ENCODE data around the gene FAM3D.
"Not testable (repeated sequence)": the region's sequence is repeated elsewhere in the genome, so short reads cannot be mapped to it uniquely, and the experiment has no call there.

Gene FAM3D

DNA sequence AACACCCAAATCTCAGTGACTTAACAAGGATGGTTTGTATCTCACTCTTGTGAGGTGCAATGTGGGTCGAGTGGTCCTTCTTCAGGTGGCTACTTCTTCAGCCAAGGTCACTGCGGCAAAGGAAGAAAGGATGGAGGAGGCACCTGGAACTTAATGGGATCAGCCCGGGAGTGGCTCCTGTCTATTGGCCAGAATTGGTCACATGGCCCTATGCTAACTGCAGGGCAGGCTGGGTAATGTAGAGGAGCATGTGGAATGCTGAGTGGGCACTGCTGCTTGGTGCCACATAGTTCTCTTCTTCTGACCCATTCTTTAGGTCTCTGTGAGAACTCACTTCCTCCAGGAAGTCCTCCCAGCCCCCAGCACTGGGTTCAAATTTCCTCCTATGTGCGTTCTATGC lies 20.3 kb upstream of the FAM3D start:
- Histone ChIP-seq H3K4me1 (ENCODE audit: control insufficient read depth in 2 of 2, insufficient read depth in 2 of 2, low read length in 2 of 2) (peaks cover 12 to 26% of the 10 kb centered on the region in 2 donors), H3K27me3 (ENCODE audit: control insufficient read depth in 2 of 2, insufficient read depth in 2 of 2, low read length in 2 of 2) (no peaks in the 10 kb centered on the region), H3K9me3 (ENCODE audit: control insufficient read depth in 2 of 2, low read length in 2 of 2) (peaks cover 5 to 7% of the 10 kb centered on the region in 2 donors)

DNA sequence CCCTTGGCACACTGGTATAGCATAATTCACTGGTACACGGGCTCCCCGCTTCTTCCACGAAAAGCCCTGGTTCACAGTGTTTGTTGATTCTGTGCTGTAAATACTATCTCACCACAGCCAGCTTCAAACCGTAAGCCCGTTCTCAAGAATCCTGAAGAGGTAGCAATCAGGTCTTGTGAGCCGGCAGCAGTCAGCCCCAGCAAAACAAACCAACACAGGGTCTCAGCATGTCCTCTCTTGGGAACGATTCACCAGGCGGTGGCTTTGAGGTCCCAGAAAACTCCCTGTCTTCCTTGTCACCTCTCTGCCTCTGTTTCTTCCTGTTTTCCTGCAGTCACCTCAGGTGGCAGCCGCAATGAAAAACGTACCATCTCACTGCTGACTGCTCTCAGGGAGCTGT lies 19.1 kb upstream of the FAM3D start:
- peaks cover 12 to 26% of the 10 kb centered on the region in 2 donors for H3K4me1 ChIP-seq (ENCODE audit: control insufficient read depth in 2 of 2, insufficient read depth in 2 of 2, low read length in 2 of 2)
- H3K9ac ChIP-seq (ENCODE audit: low read depth in 1 of 2, low read length in 2 of 2) = no peak overlapping the region
- no peaks in the 10 kb centered on the region for H3K36me3 ChIP-seq (ENCODE audit: control insufficient read depth in 2 of 2, insufficient read depth in 2 of 2, low read length in 2 of 2)
- no peaks in the 10 kb centered on the region for H3K27me3 ChIP-seq (ENCODE audit: control insufficient read depth in 2 of 2, insufficient read depth in 2 of 2, low read length in 2 of 2)
- H3K4me3 ChIP-seq (ENCODE audit: low read length in 2 of 2) = no peak overlapping the region
- H3K27ac ChIP-seq (ENCODE audit: low read depth in 2 of 2, low read length in 2 of 2) = no peak overlapping the region
- no peaks in the 10 kb centered on the region for H3K9me3 ChIP-seq (ENCODE audit: control insufficient read depth in 2 of 2, low read length in 2 of 2)

More for the DNA sequence above, 20.3 kb upstream of the FAM3D start:
- Histone ChIP-seq H3K9ac (ENCODE audit: low read depth in 1 of 2, low read length in 2 of 2) (no peak overlapping the region), H3K4me3 (ENCODE audit: low read length in 2 of 2) (no peak overlapping the region), H3K36me3 (ENCODE audit: control insufficient read depth in 2 of 2, insufficient read depth in 2 of 2, low read length in 2 of 2) (no peaks in the 10 kb centered on the region), H3K27ac (ENCODE audit: low read depth in 2 of 2, low read length in 2 of 2) (no peak overlapping the region)

GRCh38 chr3:58683466-58683865 lies 16.9 kb upstream of the FAM3D start:
- Histone ChIP-seq H3K27me3 (ENCODE audit: control insufficient read depth in 2 of 2, insufficient read depth in 2 of 2, low read length in 2 of 2) (no peaks in the 10 kb centered on the region), H3K27ac (ENCODE audit: low read depth in 2 of 2, low read length in 2 of 2) (no peak overlapping the region), H3K4me1 (ENCODE audit: control insufficient read depth in 2 of 2, insufficient read depth in 2 of 2, low read length in 2 of 2) (peaks cover 15 to 23% of the 10 kb centered on the region in 2 donors), H3K4me3 (ENCODE audit: low read length in 2 of 2) (no peak overlapping the region), H3K9me3 (ENCODE audit: control insufficient read depth in 2 of 2, low read length in 2 of 2) (no peaks in the 10 kb centered on the region), H3K9ac (ENCODE audit: low read depth in 1 of 2, low read length in 2 of 2) (no peak overlapping the region), H3K36me3 (ENCODE audit: control insufficient read depth in 2 of 2, insufficient read depth in 2 of 2, low read length in 2 of 2) (no peaks in the 10 kb centered on the region)

GRCh38 chr3:58683001-58683458 lies 16.5 kb upstream of the FAM3D start:
- no peaks in the 10 kb centered on the region for H3K27me3 ChIP-seq (ENCODE audit: control insufficient read depth in 2 of 2, insufficient read depth in 2 of 2, low read length in 2 of 2)
- no peaks in the 10 kb centered on the region for H3K36me3 ChIP-seq (ENCODE audit: control insufficient read depth in 2 of 2, insufficient read depth in 2 of 2, low read length in 2 of 2)
- no peaks in the 10 kb centered on the region for H3K9me3 ChIP-seq (ENCODE audit: control insufficient read depth in 2 of 2, low read length in 2 of 2)
- no peak overlapping the region for H3K27ac ChIP-seq (ENCODE audit: low read depth in 2 of 2, low read length in 2 of 2)
- no peak overlapping the region for H3K4me3 ChIP-seq (ENCODE audit: low read length in 2 of 2)
- no peak overlapping the region for H3K9ac ChIP-seq (ENCODE audit: low read depth in 1 of 2, low read length in 2 of 2)
- H3K4me1 ChIP-seq (ENCODE audit: control insufficient read depth in 2 of 2, insufficient read depth in 2 of 2, low read length in 2 of 2) = peaks cover 12 to 19% of the 10 kb centered on the region in 2 donors

DNA sequence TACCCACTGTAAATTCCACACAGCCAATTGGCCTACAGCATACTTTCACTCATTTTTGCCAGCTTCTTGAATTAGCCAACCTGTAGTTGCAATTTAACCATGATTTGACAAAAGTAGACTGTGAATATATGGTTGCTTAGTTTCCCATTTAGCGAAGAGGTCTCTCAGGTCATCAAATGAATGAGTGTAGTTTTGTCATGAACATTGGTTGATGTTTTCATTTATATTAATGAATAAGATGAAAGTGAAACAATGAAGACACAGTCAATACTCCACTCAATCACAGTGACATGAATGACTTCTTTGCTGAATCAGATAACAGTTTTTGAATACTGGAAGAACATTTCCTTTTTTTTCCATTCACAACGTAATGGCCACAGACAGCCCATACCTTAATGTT lies 15.3 kb upstream of the FAM3D start:
- H3K27me3 ChIP-seq (ENCODE audit: control insufficient read depth in 2 of 2, insufficient read depth in 2 of 2, low read length in 2 of 2) = no peaks in the 10 kb centered on the region
- no peak overlapping the region for H3K9ac ChIP-seq (ENCODE audit: low read depth in 1 of 2, low read length in 2 of 2)
- no peaks in the 10 kb centered on the region for H3K9me3 ChIP-seq (ENCODE audit: control insufficient read depth in 2 of 2, low read length in 2 of 2)
- H3K36me3 ChIP-seq (ENCODE audit: control insufficient read depth in 2 of 2, insufficient read depth in 2 of 2, low read length in 2 of 2) = no peaks in the 10 kb centered on the region
- H3K4me1 ChIP-seq (ENCODE audit: control insufficient read depth in 2 of 2, insufficient read depth in 2 of 2, low read length in 2 of 2) = peaks cover 11 to 17% of the 10 kb centered on the region in 2 donors
- H3K4me3 ChIP-seq (ENCODE audit: low read length in 2 of 2) = no peak overlapping the region
- H3K27ac ChIP-seq (ENCODE audit: low read depth in 2 of 2, low read length in 2 of 2) = no peak overlapping the region

DNA sequence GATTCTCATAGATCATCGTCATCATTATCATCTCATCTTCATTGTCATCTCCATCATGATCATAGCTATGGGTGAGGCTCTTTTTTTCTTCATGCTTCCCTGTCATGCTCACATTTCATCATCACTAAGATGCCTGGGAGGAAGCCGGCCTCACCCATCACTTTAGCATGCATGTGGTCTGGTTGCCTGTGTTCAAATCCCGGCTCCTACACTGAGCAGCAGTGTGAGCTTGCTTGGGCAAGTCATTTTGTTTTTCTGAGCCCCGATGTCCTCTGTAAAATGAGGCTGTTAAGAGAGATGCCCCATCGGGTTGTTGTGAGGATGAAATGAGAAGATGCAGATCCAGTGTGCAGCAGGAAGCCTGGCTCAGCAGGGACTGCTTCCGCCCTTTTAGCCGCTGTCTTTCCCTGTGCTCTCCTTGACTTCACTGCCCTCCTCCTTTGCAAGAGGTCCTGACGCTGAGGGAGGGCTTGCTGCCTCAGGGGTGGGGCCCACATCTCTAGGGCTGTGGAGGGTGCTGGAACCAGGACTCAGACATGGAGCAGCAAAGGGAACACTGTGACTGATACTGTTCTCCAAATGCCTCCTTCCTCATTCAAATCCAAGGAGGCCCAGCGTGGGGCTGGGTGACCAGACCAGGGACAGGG lies 14.4 kb upstream of the FAM3D start:
- peaks cover 11 to 17% of the 10 kb centered on the region in 2 donors for H3K4me1 ChIP-seq (ENCODE audit: control insufficient read depth in 2 of 2, insufficient read depth in 2 of 2, low read length in 2 of 2)
- no peak overlapping the region for H3K9ac ChIP-seq (ENCODE audit: low read depth in 1 of 2, low read length in 2 of 2)
- no peaks in the 10 kb centered on the region for H3K9me3 ChIP-seq (ENCODE audit: control insufficient read depth in 2 of 2, low read length in 2 of 2)
- H3K36me3 ChIP-seq (ENCODE audit: control insufficient read depth in 2 of 2, insufficient read depth in 2 of 2, low read length in 2 of 2) = no peaks in the 10 kb centered on the region
- H3K27me3 ChIP-seq (ENCODE audit: control insufficient read depth in 2 of 2, insufficient read depth in 2 of 2, low read length in 2 of 2) = no peaks in the 10 kb centered on the region
- no peak overlapping the region for H3K4me3 ChIP-seq (ENCODE audit: low read length in 2 of 2)
- H3K27ac ChIP-seq (ENCODE audit: low read depth in 2 of 2, low read length in 2 of 2) = peak overlapping the region in 1 of 2 donors; percentile 81

- H3K4me1 ChIP-seq (ENCODE audit: control insufficient read depth in 2 of 2, insufficient read depth in 2 of 2, low read length in 2 of 2) = peaks cover 11 to 17% of the 10 kb centered on the region in 2 donors
- H3K36me3 ChIP-seq (ENCODE audit: control insufficient read depth in 2 of 2, insufficient read depth in 2 of 2, low read length in 2 of 2) = no peaks in the 10 kb centered on the region
- no peaks in the 10 kb centered on the region for H3K27me3 ChIP-seq (ENCODE audit: control insufficient read depth in 2 of 2, insufficient read depth in 2 of 2, low read length in 2 of 2)
- peak overlapping the region; percentile 22 to 33 for H3K4me3 ChIP-seq (ENCODE audit: low read length in 2 of 2)
- H3K9ac ChIP-seq (ENCODE audit: low read depth in 1 of 2, low read length in 2 of 2) = peak overlapping the region in 1 of 2 donors; percentile 49
- H3K27ac ChIP-seq (ENCODE audit: low read depth in 2 of 2, low read length in 2 of 2) = peak overlapping the region; percentile 81 to 90
- no peaks in the 10 kb centered on the region for H3K9me3 ChIP-seq (ENCODE audit: control insufficient read depth in 2 of 2, low read length in 2 of 2)
Measured at GRCh38 chr3:58679974-58680666, 13.5 kb upstream of the FAM3D start.

GRCh38 chr3:58679446-58679845 lies 12.9 kb upstream of the FAM3D start:
- Histone ChIP-seq H3K27me3 (ENCODE audit: control insufficient read depth in 2 of 2, insufficient read depth in 2 of 2, low read length in 2 of 2) (no peaks in the 10 kb centered on the region), H3K4me3 (ENCODE audit: low read length in 2 of 2) (peak overlapping the region in 1 of 2 donors; percentile 33), H3K9ac (ENCODE audit: low read depth in 1 of 2, low read length in 2 of 2) (no peak overlapping the region), H3K27ac (ENCODE audit: low read depth in 2 of 2, low read length in 2 of 2) (peak overlapping the region; percentile 81 to 90), H3K9me3 (ENCODE audit: control insufficient read depth in 2 of 2, low read length in 2 of 2) (no peaks in the 10 kb centered on the region), H3K4me1 (ENCODE audit: control insufficient read depth in 2 of 2, insufficient read depth in 2 of 2, low read length in 2 of 2) (peaks cover 11 to 17% of the 10 kb centered on the region in 2 donors), H3K36me3 (ENCODE audit: control insufficient read depth in 2 of 2, insufficient read depth in 2 of 2, low read length in 2 of 2) (no peaks in the 10 kb centered on the region)

- H3K4me3 ChIP-seq (ENCODE audit: low read length in 2 of 2); H3K36me3 ChIP-seq (ENCODE audit: control insufficient read depth in 2 of 2, insufficient read depth in 2 of 2, low read length in 2 of 2): not testable (repeated sequence)
Measured at GRCh38 chr3:58678177-58678970, 11.8 kb upstream of the FAM3D start.

DNA sequence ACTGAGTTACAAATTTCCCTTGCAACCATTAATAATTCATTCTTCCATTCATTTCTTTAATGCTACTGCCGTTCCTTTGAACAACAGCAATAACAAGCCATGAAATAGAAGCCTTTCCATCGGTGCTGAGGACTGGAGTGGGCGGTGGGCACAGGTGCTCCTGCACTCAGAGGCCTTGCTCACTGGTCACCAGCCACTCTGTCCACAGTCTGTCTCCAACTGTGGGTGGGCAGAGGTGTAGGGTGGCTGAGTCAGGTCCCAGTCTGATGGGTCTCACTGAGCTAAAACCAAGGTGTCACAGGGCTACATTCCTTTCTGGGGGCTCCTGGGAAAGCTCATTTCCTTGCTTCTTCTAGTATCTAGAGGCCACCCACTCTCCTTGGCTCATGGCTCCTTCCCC lies 6.3 kb upstream of the FAM3D start:
- H3K27ac ChIP-seq (ENCODE audit: low read depth in 2 of 2, low read length in 2 of 2) = peak overlapping the region; percentile 98 to 99
- H3K9ac ChIP-seq (ENCODE audit: low read depth in 1 of 2, low read length in 2 of 2) = no peak overlapping the region
- no peak overlapping the region for H3K4me3 ChIP-seq (ENCODE audit: low read length in 2 of 2)
- H3K36me3 ChIP-seq (ENCODE audit: control insufficient read depth in 2 of 2, insufficient read depth in 2 of 2, low read length in 2 of 2) = no peaks in the 10 kb centered on the region
- H3K27me3 ChIP-seq (ENCODE audit: control insufficient read depth in 2 of 2, insufficient read depth in 2 of 2, low read length in 2 of 2) = no peaks in the 10 kb centered on the region
- H3K4me1 ChIP-seq (ENCODE audit: control insufficient read depth in 2 of 2, insufficient read depth in 2 of 2, low read length in 2 of 2) = peaks cover 37 to 45% of the 10 kb centered on the region in 2 donors
- H3K9me3 ChIP-seq (ENCODE audit: control insufficient read depth in 2 of 2, low read length in 2 of 2) = no peaks in the 10 kb centered on the region

More at GRCh38 chr3:58678177-58678970, 11.8 kb upstream of the FAM3D start:
- H3K4me1 ChIP-seq (ENCODE audit: control insufficient read depth in 2 of 2, insufficient read depth in 2 of 2, low read length in 2 of 2) = peaks cover 11 to 17% of the 10 kb centered on the region in 2 donors
- H3K27me3 ChIP-seq (ENCODE audit: control insufficient read depth in 2 of 2, insufficient read depth in 2 of 2, low read length in 2 of 2); H3K9me3 ChIP-seq (ENCODE audit: control insufficient read depth in 2 of 2, low read length in 2 of 2); H3K9ac ChIP-seq (ENCODE audit: low read depth in 1 of 2, low read length in 2 of 2); H3K27ac ChIP-seq (ENCODE audit: low read depth in 2 of 2, low read length in 2 of 2): not testable (repeated sequence)

Data from mucosa of rectum (tissue), 2 donors.